Measurements from ENCODE around the gene ORM2.

ORM2 gene

DNA sequence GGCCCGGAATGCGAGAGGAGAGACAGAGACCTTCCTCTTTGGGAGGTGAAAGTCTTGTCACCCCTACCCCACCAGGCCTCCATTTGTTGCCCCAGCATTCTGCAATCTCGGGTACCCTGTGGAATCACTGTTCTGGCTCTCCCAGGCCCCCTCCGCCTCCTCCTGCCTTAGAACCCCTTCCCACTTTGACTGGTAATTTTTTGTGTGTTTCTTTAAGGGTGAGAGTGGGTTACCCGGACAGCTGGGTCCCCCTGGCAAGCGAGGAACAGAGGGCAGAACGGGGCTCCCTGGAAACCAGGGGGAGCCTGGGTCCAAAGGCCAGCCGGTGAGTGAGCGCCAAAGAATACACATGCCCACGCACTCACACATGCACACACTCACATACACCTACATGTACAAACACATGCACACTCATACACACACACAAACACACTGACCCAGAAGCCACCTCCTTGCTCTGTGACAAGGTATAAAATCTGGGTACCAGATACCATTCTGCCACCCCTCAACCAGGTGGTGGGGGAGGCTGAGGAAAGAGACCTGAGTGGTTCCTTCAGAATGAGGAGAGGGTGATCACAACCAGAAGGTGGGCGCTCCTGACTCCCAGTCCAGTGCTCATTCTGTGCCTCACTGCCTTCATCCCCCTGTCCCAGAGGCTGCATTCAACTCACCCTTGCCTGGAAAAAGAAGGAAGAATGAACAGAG, 37.6 kb upstream of the ORM2 start:
- DNase-seq (ENCODE audit: low read depth in 1 of 2, low spot score in 1 of 2): no peak

DNA sequence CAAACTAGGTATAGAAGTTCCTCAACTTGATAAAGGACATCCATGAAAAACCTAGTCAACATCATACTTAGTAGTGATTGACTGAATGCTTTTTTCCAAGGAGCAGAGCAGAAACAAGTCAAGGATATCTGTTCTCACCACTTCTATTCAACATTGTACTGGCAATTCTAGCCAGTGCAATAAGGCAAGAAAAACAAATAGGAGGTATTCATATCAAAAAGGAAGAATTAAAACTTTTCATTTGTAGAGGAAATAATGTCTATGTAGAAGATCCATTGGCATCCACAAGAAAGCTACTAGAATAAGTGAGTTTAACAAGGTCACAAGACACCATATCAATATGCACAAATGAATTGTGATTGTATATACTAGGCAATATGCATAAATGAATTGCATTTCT, 35.0 kb upstream of the ORM2 start:
- no peak for DNase-seq (ENCODE audit: low read depth in 1 of 2, low spot score in 1 of 2)

DNA sequence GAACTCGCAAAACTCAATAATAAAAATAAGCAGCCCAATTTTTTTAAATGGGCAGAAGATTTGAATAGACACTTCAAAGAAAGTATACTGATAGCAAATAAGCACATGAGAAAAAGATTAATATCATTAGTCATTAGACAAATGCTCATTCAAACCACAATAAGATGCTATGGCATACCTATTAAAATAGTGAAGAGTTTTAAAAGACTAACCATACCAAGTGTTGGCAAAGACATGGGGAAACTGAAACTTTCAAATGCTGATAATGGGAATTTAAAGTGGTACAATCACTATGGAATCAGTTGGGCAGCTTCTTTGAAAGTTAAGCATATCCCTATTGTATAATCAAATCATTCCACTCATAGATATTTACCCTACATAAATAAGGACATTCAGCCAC, 33.3 kb upstream of the ORM2 start:
- no peak for DNase-seq (ENCODE audit: low read depth in 1 of 2, low spot score in 1 of 2)

DNA sequence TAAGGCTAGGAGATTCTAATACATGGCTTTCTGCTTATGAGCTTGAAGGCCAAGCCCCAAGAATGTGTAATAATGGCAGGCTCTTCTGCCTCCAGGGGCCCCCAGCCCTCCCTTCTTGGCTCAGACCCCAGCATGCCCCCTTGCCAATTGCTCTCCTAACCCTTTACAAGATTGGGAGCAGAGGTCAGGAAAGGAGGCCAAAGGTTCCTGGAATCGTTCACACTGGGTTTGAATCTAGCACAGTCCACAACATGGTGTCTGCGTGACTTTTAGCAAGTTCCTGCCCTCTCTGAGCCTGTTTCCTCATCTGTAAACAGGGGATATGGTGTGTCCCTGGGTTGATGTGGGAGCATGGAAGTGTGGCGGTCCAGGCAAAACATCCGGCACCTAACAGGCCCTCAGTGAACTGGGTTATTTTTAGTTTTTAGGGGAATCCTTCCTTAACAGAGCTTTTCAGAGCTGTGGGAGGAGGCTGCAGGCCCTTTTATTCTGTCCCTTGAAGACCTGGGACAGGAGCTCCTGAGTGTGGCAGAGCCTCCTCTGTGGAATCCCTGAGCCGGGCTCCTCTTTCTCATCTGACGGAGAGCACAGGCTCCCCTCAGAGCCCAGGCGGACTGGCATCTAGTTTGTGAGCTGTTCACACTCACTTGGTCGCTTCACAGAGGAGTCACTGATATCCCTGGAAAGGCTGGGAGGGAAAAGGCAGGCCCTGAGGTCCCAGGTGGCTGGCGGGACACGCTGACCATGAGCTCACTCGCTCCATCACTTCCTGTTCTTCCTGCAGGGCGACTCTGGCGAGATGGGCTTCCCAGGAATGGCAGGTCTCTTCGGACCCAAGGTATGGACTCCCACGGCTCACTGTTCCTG, 30.1 kb upstream of the ORM2 start:
- no peak for DNase-seq (ENCODE audit: low read depth in 1 of 2, low spot score in 1 of 2)

DNA sequence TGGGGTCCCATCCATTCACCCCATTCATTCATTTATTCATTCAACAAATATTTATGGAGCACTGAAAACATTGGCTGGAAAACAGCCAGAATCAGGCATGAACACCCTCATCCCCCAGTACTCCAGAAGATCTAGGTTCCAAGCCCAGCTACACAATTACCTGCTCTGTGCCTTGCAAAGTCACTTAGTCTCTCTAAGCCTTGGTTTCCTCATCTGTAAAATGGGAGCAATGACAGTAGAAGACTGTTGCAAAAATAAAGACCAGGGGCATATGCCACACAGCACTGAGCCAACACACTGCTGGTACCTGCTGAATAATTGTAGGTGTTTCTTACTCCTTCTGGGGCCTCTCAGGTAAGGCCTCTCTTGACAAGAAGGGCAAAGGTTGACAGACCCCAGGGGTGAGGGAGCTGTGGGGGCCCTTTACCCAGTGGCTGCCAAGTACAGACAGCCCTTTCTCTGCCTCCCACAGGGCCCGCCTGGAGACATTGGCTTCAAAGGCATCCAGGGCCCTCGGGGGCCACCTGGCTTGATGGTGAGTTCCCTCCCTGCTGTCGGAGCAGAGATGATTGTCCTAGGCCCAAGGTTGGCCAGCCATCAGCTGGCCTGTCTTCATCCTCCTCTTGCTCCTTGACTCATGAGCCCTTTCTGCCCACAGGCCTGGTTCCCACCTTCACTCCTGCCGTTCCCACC, 29.4 kb upstream of the ORM2 start:
- no peak for DNase-seq (ENCODE audit: low read depth in 1 of 2, low spot score in 1 of 2)

DNA sequence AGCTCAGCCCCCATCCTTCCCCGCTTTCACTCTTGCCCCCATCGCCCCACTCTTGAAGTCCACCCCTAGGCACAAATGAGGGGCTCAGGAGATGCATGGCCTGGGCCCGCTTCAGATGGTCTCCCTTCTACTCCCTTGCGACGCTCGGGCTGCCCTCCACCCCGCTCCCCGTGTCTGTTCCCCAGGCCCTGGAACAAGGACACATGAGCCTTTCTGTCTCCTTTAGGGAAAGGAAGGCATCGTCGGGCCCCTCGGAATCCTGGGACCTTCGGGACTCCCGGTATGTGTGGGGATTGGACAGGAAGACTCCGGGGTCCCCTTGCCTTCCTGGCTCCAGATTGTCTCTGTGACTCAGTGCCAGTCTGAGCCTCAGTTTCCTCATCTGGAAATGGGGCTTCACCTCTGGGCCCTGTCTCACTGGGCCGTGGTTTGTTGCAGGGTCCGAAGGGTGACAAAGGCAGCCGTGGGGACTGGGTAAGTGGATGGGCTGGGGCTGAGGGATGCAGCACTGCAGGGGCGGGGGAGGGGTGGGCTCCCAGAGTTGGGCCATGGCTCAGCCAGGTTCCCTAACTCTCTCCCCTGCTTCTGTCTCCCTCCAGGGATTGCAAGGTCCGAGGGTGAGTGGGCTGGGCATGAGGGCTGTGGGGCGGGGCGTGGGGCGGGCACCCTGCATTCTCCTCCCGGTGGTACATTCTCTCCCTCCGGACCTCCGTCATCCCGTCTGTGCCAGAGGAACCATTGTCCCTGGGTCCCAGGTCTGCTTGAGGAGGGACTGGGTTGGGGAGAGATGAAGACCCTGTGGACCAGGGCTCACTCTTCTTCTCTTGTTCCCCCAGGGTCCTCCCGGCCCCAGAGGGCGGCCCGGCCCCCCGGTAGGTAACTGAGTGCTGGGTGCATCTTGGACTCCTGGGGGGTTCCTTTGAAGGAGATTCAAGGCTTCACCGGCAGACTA, 28.5 kb upstream of the ORM2 start:
- DNase-seq (ENCODE audit: low read depth in 1 of 2, low spot score in 1 of 2): no peak

DNA sequence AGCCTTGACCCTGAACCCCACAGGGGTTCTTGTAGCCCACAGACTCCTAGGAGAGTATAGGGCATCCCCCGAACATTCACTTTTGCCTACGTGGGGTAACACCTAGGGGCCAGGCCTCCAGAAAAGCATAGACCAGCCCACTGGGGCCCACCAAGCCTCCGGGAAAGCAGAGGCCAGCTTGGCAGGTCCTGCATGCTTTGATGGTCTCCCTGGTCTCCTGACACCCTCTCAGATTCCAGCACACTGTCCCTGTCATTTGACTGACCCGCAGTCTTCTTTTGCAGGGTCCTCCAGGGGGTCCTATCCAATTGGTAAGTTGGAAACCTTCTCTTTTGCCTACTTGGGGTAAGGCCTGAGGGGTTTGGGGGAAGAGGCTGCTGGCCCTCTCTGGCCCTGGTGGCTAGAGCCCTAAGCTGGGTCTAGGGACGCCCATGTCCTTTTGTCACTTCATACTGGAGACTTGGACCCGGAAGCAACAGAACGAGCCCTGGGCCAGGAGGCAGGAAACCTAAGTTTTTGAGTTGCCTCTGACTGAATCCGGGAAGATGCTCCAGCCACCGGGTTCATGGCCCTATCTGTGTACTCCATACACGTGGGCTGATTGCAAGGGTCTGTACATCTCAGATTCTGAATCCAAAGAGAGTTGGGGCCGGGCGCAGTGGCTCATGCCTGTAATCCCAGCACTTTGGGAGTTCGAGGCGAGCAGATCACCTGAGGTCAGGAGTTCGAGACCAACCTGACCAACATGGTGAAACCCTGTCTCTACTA, 27.7 kb upstream of the ORM2 start:
- DNase-seq (ENCODE audit: low read depth in 1 of 2, low spot score in 1 of 2): no peak

DNA sequence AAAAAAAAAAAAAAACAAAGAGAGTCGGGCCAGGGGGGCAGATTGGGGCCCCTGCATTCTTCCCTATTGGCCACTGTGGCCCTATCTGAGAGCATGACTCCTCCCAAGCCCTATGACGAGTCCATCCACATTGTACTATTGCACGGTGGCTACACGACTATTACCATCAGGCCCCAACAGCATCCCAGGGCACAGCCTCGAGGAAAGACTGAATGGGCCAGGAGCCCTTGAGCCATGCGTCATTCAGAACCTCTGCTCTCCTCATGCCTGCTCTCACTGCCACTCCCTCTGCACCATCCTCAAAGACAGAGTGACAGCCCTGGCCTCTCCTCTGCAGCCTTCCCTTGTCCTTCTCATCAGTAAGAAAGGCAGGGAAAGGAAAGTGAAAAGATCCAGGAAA, 26.9 kb upstream of the ORM2 start:
- DNase-seq (ENCODE audit: low read depth in 1 of 2, low spot score in 1 of 2): no peak

DNA sequence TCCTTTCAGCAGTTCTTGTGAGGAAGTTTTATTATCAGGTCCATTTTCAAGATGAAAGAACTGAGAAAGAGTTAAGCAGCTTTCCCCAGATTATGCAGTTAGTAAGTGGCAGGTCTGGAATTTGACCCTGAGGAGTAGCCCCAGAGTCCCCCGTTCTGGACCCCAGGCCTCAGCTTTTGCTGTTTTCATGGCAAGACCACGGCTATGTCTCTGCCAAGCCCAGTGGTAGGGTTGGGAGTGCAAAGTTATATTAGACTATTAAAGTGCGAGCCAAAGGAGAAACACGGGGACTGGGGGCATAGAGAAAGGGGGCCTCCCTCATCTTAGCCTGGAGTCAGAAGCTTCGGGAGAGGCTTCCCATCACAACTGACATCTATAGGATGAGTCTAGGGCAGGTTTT, 26.1 kb upstream of the ORM2 start:
- no peak for DNase-seq (ENCODE audit: low read depth in 1 of 2, low spot score in 1 of 2)

DNA sequence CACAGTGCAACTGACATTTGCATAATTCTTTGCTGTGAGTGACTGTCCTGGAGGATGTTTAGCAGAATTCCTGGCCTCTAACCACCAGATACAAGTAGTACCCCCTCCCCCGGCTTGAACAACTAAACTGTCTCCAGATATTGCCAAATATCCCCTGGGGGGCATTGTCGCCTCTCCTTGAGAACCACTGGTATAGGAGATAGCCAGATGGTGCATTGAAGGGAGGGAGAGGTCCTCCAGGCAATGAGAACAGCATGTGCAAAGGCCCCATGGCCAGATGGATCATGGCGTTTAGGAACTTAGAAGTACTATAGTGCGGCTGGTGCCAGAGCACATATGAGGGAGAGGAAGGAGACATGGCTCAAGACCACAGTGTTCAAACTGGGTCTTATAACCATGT, 25.7 kb upstream of the ORM2 start:
- no peak for DNase-seq (ENCODE audit: low read depth in 1 of 2, low spot score in 1 of 2)

DNA sequence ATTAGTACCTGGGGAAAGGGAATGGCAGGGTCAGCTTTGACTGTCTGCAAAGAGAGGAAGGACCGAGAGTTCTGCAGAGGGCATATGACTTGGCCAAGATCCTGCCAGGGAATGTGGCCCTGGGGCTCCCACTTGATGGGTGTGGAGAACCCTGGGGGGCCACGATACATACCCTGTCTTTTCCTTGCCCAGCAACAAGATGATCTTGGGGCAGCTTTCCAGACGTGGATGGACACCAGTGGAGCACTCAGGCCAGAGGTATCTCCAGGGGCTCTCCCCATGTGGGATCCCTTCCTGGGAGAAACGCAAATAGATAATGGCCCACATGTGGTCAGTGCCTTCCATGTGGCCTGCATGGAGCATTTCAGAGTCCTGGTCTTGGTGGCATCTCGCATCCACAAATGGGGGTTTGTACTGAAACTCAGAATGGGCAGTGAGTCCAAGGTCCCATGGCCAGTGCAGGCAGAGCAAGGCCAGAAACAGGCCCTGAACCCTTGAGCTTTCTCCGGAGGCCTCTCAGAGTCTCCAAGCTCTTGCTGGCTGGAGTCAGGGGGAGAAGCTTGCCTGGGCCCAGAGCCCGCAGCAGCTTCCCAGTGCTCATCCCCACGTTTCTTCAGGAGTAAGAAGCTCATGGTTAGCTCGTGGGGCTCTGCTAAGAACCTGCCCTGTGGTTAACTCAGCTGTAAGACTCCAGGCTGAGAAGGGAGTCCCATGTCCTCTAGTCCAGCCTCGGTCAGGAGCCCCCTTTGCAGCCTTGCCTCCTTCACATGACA, 25.1 kb upstream of the ORM2 start:
- DNase-seq (ENCODE audit: low read depth in 1 of 2, low spot score in 1 of 2): no peak

DNA sequence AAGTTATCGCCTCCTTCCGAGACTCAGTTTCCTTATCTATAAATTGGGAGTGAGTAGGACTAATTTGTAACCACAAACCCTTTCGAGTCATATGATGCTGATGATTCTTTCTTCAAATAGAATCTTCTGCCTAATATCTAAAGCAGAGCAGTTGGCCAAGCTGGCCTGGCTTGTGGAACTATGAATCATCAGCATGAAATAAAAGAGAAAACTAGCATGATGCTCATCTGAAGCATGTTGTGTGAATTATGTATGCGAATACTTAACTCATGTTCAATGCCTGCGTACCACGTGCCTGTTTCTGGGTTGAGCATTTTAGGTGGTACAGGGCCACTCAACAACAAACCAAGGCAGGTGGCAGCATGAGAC, 21.8 kb upstream of the ORM2 start:
- DNase-seq (ENCODE audit: low read depth in 1 of 2, low spot score in 1 of 2): no peak

DNA sequence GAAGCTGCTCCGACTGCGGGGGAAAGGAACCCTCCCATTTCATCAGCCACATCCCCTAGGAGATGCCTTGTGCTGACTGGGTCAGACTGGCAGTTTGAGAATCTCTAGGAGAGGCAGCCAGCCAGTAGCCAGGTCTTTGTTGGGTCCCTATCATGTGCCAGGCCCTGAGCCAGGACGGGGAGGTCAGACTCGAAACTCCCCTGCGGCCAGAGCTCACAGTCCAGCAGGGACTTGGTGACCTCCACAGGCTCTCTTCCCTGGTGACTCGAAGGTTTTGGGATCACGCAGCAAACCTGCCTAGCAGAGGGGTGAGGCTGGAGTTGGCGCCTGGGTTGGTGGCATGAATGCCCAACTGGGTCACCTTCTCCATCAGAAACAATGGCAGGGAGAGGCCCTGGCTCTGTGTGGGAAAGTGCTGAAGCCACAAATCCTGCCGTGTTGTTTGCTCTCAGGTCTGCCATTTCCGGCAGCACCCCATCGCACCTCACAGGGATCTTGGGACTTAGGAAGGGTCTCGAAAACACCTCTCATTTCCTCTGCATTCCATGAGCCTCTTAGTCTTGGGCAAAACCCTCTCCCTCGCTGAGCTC, 21.2 kb upstream of the ORM2 start:
- no peak for DNase-seq (ENCODE audit: low read depth in 1 of 2, low spot score in 1 of 2)

DNA sequence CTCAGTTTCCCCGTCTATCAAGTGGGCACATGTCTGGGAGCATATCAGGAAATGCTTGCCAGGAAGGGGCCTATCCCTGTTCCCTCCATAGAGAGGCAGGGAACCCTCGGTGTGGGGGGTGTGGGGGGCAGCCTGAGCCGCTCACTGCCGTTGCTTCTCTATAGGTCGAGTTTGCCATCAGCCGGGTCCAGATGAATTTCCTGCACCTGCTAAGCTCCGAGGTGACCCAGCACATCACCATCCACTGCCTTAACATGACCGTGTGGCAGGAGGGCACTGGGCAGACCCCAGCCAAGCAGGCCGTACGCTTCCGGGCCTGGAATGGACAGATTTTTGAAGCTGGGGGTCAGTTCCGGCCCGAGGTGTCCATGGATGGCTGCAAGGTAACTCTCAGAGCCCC, 20.6 kb upstream of the ORM2 start:
- no peak for DNase-seq (ENCODE audit: low read depth in 1 of 2, low spot score in 1 of 2)

DNA sequence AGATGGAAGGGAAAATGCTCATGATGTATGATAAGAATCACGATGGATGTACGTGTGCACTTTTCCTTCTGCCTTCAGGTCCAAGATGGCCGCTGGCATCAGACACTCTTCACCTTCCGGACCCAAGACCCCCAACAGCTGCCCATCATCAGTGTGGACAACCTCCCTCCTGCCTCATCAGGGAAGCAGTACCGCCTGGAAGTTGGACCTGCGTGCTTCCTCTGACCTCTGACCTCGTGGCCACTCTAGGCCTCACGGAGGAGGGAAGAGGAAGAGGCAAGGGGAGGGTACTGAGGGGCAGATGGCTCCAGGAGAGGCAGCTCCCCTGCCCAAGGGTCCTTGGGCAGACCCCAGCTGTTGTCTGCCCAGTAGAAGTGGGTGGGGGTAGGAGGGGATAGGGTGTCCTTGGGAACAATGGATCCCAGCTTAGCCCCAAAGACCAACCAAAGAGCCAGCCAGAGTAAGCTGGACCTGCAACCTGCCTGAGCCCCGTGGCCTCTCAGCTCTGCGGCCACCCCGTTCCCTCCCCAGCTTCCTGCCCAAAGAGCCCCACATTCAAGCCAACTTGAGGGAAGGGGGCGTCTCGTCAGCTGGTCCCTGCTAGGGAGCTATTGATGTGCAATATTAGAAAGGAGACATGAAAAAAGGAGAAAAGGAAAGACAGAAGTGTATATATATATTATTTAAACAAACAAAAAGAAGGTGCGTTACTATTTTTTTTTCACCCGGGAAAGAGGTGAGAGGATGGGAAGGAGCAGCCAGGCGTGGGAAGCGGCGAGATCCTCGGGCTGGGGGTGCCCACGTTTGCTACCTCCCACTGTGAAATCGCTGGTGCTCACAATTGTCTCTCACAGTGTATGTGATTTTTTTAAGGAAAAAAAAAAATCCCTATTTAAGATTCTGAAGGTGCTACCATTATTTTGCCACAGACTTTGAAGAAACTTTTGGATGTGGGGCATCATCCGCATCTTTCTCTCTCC, 18.9 kb upstream of the ORM2 start:
- DNase-seq (ENCODE audit: low read depth in 1 of 2, low spot score in 1 of 2): no peak

DNA sequence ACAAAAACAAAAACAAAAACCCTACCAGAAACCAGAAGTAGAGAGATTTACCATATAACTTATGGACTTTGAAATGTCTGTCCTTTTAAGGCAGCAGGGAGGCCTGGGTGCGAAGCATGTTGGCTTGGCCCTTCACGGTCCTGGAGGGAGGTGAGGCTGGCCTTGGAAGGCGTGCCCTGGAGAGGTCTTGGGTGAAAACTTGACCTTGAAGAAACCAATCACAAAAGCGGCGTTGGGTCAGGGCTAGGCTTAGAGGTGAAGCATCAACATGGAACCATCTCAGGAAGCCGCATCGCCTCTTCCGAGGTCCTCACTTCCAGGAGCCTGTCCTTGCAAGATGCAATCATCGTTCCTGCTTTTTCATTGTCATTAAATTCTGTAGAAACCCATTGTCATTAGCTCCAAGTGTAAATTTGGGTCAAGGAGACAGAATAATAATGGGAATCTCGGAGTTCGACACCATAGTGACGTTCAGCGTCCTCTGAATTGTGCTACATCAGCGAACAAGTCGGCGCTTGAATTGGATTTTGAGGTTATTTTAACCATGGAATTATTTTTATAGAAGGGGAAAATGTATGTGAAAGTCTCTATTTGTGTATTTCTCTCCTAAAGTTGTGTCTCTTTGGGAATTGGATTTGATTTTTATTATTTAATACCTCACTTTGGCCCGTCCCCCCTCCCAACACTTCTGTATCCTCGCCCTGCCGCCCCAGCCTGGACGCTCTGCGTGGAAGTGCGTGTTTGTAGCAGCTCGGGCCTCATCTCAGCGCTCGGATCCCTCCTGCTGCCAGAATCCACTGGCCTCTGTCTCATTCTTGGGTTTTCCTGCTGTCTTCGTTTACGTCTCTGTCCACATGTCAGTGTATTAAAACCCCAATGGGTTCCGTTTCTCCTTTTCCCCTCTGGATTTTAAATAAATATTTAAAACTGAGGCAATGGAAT, 17.8 kb upstream of the ORM2 start:
- DNase-seq (ENCODE audit: low read depth in 1 of 2, low spot score in 1 of 2): no peak

DNA sequence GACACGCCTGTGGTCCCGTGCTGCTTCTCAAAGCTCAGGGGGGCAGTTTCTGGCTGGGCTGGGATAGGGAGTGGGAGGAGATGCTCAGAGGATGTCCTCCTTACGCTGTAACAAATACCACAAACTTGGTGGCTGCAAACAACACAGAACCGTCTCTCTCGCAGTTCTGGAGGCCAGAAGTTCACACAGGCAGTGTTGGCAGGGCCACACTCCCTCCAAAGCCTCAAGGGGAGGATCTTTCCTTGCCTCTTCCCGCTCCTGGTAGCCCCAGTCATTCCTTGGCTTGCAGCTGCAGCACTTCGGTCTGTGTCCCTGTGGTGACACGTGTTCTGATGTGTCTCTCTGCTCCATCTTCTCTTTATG, 17.2 kb upstream of the ORM2 start:
- no peak for DNase-seq (ENCODE audit: low read depth in 1 of 2, low spot score in 1 of 2)
